GM18870 (cell line): ENCODE data around the gene SETDB2.
A peak's percentile ranks its signal among the peaks of the same experiment; 100 is the strongest.

Experiments used
- ATAC-seq: cut with Tn5 transposase; IDR thresholded peaks from one replicate; pipeline ENCODE4 v1.9.1; 2021; ENCODE audit warnings: moderate library complexity; ENCODE audit not compliant: unreplicated experiment

Gene SETDB2, protein sequence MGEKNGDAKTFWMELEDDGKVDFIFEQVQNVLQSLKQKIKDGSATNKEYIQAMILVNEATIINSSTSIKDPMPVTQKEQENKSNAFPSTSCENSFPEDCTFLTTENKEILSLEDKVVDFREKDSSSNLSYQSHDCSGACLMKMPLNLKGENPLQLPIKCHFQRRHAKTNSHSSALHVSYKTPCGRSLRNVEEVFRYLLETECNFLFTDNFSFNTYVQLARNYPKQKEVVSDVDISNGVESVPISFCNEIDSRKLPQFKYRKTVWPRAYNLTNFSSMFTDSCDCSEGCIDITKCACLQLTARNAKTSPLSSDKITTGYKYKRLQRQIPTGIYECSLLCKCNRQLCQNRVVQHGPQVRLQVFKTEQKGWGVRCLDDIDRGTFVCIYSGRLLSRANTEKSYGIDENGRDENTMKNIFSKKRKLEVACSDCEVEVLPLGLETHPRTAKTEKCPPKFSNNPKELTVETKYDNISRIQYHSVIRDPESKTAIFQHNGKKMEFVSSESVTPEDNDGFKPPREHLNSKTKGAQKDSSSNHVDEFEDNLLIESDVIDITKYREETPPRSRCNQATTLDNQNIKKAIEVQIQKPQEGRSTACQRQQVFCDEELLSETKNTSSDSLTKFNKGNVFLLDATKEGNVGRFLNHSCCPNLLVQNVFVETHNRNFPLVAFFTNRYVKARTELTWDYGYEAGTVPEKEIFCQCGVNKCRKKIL

DNA sequence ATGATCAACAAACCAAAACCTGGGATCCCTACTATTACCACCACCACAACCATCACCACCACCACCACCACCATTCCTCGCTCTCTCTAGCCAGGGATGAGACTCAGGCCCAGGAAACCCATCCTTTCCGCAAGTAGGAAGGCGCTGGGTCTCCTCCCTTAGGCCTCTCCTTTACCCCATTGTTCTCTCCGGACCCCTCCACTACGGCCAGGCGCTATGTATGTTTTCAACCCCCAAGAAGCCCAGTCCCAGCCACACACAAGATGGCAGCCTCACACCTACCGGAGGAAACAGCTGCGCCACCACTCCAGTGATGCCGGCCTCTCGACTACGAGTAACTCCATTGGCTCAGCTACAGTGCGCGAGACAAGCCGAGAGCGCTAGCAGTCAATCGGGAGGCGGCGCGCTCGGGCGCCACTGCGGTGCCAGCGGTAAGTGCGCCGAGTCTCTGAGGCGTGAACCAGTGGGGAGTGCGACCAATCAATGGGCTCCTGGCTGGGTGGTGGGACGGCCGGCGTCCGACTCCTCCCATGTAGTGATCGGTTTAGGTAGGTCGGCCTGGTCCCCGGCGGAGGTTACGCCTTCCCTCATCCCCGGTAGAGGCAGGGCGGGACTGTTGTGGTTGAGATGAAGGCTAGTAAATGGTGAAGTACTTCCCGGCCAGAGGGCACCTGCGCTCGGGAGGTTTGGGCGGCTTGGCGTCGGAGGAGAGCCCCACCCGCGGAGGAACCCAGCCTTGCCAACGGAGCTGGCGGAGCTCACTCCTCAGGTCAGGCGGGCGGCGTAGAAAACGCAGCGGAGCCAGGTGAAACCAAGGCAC is at the start of gene SETDB2, which contains the start of gene CAB39L:
Gene SETDB2 (plus strand): TSS at position 571 of the 820 bp plus-strand sequence. CDS start 7,620 bp downstream, outside the sequence.
Gene CAB39L (minus strand): TSS at position 361 of the 820 bp plus-strand sequence. CDS start 61,154 bp downstream, outside the sequence.
- peak; percentile 94 for ATAC-seq

DNA sequence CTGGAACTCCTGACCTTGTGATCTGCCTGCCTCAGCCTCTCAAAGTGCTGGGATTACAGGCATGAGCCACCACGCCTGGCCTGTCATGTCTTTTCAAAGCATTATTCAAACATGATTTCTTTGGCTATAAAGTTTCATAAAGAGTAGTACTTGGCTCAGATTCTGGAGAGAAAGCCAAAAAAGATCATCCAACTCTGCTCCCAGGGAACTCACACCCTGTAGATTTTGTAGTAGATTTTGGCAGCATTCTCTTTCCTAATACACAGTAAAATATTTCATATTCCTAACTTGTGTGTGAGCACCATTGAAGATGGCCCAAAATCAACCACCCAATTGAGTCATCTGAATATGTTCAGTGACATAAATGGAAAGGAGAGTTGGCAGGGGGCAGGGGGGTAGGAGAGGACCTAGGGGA is 48.6 kb upstream of the SETDB2 start:
- no peak for ATAC-seq

- no peak for ATAC-seq
Observed at GRCh38 chr13:49395878-49396380, 48.1 kb upstream of the SETDB2 start.

DNA sequence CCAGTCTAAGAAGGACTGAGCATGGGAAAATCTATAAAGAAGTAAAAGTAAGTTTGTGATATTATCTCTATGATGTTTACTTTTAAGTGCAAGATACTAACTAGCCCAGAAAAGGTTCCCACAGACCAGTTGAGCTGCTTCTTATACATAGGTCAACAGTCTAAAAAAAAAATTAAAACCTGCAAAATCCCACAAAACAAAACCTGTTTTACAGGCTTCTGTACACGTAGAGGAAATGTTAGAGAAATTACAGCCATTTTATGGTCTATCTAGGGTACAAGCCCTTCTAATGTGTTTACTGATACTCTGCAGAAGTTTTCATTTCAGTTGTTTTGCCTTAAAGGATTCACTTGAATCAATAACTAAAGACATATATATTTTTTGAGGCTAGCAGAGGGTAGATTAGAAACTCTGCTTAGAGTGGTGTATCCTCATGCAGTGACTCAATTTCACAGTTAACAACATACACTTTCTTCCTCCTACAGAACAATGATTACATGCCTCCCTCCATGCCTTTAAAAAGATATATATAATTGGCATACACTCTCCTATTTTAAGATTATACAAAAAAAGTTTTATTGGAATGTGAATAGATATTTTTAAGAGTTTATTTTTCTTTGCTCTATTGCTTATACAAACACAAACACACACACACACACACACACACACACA is 44.1 kb upstream of the SETDB2 start:
- no peak for ATAC-seq

- ATAC-seq = no peak
Observed at GRCh38 chr13:49400755-49401659, 43.1 kb upstream of the SETDB2 start.

DNA sequence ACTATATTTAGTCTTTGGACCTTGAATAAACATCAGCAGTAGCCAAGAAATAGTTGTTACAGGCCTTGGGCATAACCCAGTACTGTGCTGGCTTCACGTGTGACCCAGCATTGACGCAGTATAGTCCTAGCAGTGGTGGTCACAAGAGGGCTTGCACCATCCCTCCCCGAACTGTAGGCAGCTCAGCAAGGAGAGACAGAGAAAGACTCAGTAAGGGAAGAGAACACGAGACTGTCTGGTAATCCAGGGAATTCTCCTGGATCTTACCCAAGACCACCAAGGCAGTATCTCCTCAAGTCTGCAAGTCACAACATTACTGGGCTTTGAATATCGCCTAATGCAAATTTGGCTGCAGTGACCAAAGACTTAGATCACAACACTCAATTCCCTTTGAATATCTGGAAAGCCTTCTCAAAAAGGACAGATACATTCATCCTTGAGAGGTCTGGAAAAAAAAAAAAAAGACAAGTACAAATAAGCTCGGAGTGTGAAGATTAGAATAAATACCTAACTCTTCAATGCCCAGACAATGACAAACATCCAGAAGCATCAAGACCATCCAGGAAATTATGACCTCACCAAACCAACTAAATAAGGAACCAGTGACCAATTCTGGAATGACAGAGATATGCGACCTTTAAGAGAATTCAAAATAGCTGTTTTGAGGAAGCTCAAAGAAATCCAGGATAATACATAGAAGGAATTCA is 39.9 kb upstream of the SETDB2 start:
- no peak for ATAC-seq

DNA sequence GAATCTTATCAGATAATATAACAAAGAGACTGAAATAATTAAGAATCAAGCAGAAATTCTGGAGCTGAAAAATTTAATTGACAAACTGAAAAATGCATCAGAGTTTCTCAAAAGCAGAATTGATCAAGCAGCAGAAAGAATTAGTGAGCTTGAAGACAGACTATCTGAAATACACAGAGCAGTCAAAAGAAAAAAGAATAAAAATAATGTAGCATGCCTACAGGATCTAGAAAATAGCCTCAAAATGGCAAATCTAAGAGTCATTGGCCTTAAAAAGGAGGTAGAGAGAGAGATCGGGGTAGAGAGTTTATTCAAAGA is 39.4 kb upstream of the SETDB2 start:
- no peak for ATAC-seq

DNA sequence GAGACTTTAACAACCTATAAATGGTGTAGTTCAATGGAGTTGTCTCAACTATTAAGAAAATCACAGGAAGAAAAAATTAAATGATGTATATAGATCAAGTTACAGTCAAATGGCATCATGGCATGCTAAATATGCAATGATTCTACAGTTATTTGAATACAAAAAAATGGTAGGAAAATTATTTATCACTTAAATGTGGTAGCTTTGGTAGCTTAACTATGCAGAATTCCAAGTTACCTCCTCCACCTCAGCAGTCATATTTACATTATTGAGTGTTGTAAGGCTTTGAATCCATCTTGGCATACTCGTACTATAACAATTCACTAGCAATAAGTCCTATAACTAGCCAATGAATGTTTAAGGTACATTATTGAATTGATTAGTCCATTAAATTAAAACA is 37.0 kb upstream of the SETDB2 start:
- ATAC-seq = no peak

GRCh38 chr13:49407936-49408335 is 36.1 kb upstream of the SETDB2 start:
- no peak for ATAC-seq

DNA sequence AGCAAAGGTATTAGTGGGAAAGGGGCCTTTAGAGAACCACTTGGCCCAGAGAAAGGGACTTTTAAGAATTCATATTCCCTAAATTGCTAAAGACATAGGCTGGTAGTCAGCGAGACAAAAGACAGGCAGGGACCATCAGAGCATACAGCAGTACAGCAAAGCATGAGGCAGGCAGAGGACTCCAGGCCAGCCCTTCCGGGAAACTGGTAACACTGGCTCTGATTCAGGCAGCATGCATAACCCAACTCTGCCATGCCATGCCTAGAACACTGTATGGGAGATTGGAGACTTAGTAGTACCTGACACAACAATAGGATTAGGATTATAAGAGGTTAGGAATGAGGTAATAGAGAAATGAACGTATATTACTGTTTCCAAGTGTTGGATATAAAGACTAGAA is 35.1 kb upstream of the SETDB2 start:
- ATAC-seq = no peak

GRCh38 chr13:49410006-49410405 is 34.1 kb upstream of the SETDB2 start:
- no peak for ATAC-seq

GRCh38 chr13:49410477-49410876 is 33.6 kb upstream of the SETDB2 start:
- no peak for ATAC-seq

DNA sequence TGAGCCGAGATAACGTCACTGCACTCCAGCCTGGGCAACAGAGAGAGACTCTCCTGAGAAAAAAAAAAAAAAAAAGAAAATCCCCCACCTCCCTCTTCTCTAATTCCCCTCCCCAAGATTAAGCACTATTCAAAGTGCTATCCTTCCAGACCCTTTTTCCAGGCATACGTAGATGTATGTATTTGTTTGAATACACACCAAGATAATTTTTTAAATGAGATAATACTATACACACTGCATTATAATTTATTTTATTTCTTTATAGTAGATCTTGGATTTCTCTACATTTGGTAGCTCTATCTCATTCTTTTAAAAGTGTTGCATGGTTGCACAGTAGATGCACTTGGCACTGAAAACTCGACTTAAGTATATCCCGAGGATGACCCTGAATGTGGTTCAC is 32.7 kb upstream of the SETDB2 start:
- ATAC-seq = no peak

- no peak for ATAC-seq
Observed at GRCh38 chr13:49412749-49413148, 31.3 kb upstream of the SETDB2 start.

DNA sequence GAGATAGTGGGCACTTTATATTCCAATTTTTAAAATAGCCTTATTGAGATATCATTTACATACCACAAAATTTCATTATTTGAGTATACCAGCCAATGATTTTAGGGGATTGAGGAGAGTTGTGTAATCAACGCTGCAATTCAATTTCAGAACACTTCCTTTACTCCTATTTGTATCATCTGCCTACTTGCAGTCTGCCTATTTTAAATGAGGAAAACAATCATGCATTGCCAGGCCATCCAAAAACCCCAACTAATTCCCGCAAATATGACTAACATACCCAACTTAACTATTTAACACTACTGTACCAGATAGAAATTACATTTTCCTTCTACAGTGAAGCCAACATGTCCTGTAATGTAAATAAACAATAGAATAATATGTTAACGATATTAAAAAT is 26.9 kb upstream of the SETDB2 start:
- ATAC-seq = no peak

- ATAC-seq = no peak
Observed at GRCh38 chr13:49418206-49418605, 25.9 kb upstream of the SETDB2 start.

GRCh38 chr13:49419276-49419675 is 24.8 kb upstream of the SETDB2 start:
- ATAC-seq = no peak

DNA sequence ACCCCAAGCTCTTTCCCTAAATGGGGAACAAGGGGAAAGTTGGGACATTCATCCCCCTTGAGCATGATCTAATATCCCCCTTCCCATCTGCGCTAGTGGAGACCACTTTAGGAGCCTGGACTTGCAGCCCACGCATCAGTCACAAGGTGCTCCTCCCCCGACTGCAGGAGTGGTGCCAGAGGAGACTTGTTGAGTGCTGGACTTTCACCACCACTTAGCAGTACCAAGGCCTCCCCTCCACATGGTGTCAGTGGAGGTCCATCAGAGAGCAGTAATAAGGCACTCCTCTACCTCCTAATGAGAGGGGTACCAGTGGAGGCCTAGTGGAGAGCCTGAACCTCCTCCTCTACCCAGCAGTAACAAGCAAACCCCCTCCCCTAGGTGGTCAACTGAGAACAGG is 22.7 kb upstream of the SETDB2 start:
- ATAC-seq = no peak

DNA sequence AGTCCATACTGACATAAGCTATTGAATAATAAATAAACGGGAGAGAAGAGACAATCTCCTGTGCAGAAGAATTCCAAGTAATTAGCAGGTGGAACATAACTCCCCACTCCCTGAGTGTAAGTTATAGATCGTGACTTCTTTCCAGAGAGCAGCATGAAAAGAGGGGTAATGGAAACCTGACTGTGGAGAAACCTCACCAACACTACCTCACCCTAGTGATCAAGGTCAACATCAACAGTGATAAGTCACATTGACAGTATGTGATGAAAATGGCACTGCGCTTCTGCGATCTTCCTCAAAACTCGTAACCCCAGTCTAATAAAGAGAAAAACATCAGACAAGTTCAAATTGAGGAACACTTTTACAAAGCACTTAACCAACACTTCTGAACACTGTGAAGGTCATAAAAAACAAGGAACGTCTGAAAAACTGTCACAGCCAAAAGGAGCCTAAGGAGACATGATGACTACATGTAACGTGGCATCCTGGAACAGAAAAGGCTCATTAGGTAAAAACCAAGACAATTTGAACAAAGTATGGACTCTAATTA is 20.0 kb upstream of the SETDB2 start:
- ATAC-seq = no peak
